Measurements from ENCODE around the gene SKIL. TPM values are rescaled to one million over a fixed set of nuclear protein-coding genes. Genes with fewer than 3 reads are reported as not detected.

The SKIL gene
- total RNA-seq, 1 donor from 2014 or later = 94.0 TPM

DNA sequence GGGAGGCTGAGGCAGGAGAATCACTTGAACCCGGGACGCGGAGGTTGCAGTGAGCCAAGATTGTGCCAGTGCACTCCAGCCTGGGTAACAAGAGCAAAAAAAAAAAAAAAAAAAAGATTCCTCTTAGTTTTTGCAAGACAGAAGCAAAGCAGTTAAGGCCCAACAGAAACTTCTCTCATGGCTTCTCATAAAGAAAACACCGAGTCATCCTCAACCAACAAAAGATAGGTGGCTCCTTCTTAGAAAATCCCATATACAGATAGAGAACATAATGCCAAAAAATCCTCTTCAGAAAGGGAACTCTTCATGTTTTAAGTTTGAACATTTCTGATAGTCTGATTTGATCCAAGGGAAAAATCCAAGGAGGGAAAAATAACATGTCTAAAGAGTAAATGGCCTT lies 12.5 kb upstream of the SKIL start:
- no peak for DNase-seq (ENCODE audit: low spot score)

DNA sequence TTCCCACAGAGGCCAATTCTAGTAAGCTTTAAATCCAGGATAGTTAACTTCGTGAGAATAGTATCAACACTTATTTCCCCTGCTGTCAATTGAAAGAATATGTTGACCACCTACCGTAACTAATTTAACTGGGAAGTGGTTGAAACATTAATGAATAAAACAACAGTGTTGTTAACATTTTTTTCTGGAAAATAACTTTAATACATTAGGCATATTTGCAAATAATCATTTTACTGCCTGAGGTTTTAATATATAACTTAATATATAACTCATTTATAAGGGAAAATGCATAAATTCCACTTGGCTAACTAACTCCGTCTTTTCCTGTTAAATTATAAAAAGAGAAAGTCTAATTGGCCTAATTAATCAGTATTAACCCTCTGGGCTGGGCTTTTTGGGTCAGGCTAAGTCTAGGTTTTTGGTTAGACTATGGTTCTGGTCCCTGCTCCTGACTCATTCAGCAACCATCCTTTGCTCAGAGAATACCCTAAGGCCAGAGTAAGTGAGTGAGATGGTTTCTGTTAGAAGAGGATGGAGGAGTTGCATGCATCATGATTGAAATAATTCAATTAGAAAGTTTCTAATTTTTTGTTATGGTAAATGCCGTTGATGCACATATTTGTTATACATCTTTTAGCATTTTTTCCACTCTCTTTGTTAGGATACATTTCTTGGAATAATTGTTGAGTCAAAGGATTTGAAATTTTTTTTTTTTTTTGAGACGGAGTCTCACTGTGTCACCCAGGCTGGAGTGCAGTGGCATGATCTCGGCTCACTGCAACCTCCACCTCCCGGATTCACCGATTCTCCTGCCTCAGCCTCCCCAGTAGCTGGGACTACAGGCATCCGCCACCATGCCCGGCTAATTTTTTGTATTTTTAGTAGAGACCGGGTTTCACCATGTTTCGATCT lies 10.8 kb upstream of the SKIL start:
- Mint-ChIP-seq H3K27me3 (ENCODE audit: low read depth) (no peaks in the 10 kb centered on the region), H3K9me3 (ENCODE audit: low read depth) (no peaks in the 10 kb centered on the region), H3K4me1 (ENCODE audit: low read depth) (peaks cover 15% of the 10 kb centered on the region), H3K27ac (ENCODE audit: unreplicated experiment) (no peak overlapping the region), H3K36me3 (ENCODE audit: low read depth) (no peaks in the 10 kb centered on the region), H3K4me3 (ENCODE audit: unreplicated experiment) (no peak overlapping the region)
- TF ChIP-seq CTCF (IDR thresholded peaks at IDR 0.05) = no peak
- no peak for DNase-seq (ENCODE audit: low spot score)

More for the DNA sequence above, 12.5 kb upstream of the SKIL start:
- Mint-ChIP-seq H3K9me3 (ENCODE audit: low read depth) (no peaks in the 10 kb centered on the region), H3K4me1 (ENCODE audit: low read depth) (peaks cover 15% of the 10 kb centered on the region), H3K27me3 (ENCODE audit: low read depth) (no peaks in the 10 kb centered on the region), H3K27ac (ENCODE audit: unreplicated experiment) (no peak overlapping the region), H3K36me3 (ENCODE audit: low read depth) (no peaks in the 10 kb centered on the region), H3K4me3 (ENCODE audit: unreplicated experiment) (no peak overlapping the region)
- TF ChIP-seq CTCF (IDR thresholded peaks at IDR 0.05) = no peak

DNA sequence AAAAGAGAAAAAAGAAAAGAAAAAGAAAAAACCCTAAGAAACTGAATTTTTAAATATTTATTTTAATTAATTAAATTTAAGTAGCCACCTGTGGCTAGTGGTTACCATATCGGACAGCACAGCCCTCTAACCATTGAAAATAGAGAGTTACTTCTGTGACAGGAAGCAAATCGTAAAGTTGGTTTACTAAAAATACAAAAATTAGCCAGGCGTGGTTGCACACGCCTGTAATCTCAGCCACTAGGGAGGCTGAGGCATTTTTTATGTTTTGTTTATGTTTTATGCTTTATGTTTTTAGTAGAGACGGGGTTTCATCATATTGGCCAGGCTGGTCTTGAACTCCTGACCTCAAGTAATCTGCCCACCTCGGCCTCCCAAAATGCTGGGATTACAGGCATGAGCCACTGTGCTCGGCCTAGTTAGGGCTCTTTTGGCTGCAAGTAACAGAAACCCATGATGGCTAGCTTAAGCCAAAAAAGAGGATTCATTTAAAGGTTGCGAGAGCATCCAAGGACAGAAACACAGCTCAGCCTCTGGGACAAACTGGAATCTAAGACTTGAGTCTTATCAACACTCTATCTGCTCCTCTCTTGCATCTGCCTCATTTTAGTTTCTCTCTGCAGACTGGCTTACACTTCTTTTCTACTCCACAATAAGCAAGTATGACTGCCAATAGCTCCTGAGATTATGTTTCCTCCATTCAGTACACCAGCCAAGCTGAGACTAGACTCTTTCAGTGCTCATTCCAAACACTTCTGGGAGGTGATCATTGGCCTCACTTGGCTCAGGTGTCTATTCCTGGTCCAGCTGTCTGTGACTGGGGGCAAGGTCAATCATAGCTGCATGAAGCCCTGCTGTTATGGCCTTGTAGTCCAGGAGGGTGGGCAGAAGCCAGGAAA lies 6.8 kb upstream of the SKIL start:
- H3K27me3 Mint-ChIP-seq (ENCODE audit: low read depth) = no peaks in the 10 kb centered on the region

DNA sequence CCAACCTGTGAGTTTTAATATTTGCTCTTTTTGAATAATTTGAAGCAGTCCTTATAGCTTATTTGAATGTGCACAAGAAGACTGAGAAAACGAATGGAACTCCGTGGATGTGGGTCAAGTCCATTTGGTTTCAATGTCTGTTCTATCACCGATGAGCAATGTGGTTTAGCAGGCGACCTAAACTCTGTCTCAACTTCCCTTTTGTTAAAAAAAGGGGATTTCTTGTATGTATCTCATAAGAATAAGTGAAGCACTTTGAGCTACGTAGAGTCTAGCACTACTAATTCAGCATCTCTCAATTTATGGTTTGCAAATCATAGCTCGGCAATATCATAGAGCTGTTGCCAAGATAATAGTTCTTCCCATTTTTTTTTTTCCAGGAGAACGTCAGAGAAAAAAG lies 4.6 kb upstream of the SKIL start:
- no peak for DNase-seq (ENCODE audit: low spot score)
- no peak for TF ChIP-seq CTCF (IDR thresholded peaks at IDR 0.05)
- Mint-ChIP-seq H3K4me3 (ENCODE audit: unreplicated experiment) (no peak overlapping the region), H3K9me3 (ENCODE audit: low read depth) (no peaks in the 10 kb centered on the region), H3K4me1 (ENCODE audit: low read depth) (peaks cover 31% of the 10 kb centered on the region), H3K27ac (ENCODE audit: unreplicated experiment) (no peak overlapping the region), H3K27me3 (ENCODE audit: low read depth) (no peaks in the 10 kb centered on the region), H3K36me3 (ENCODE audit: low read depth) (no peaks in the 10 kb centered on the region)

More for the DNA sequence above, 6.8 kb upstream of the SKIL start:
- Mint-ChIP-seq H3K27ac (ENCODE audit: unreplicated experiment) (no peak overlapping the region), H3K4me1 (ENCODE audit: low read depth) (peaks cover 26% of the 10 kb centered on the region), H3K4me3 (ENCODE audit: unreplicated experiment) (no peak overlapping the region), H3K9me3 (ENCODE audit: low read depth) (no peaks in the 10 kb centered on the region), H3K36me3 (ENCODE audit: low read depth) (no peaks in the 10 kb centered on the region)
- DNase-seq (ENCODE audit: low spot score) = no peak
- no peak for TF ChIP-seq CTCF (IDR thresholded peaks at IDR 0.05)

GRCh38 chr3:170353485-170353884 lies 4.0 kb upstream of the SKIL start:
- H3K27ac Mint-ChIP-seq (ENCODE audit: unreplicated experiment) = no peak overlapping the region
- H3K9me3 Mint-ChIP-seq (ENCODE audit: low read depth) = no peaks in the 10 kb centered on the region
- no peak overlapping the region for H3K4me3 Mint-ChIP-seq (ENCODE audit: unreplicated experiment)
- no peak for DNase-seq (ENCODE audit: low spot score)
- peaks cover 31% of the 10 kb centered on the region for H3K4me1 Mint-ChIP-seq (ENCODE audit: low read depth)
- no peak for TF ChIP-seq CTCF (IDR thresholded peaks at IDR 0.05)
- H3K27me3 Mint-ChIP-seq (ENCODE audit: low read depth) = no peaks in the 10 kb centered on the region
- H3K36me3 Mint-ChIP-seq (ENCODE audit: low read depth) = no peaks in the 10 kb centered on the region

Data from chondrocyte (in vitro differentiated cells).